HepG2 (cell line): ENCODE results near the gene LRRC73. TPM values are rescaled to one million over a fixed set of nuclear protein-coding genes. Genes with fewer than 3 reads are reported as not detected.

ENCODE experiments used
- DPF2 ChIP-seq: sonication (generic); formaldehyde crosslinking; IDR thresholded peaks from 2 replicates; pipeline ENCODE4 v1.4.0; 2020; ENCODE audit warnings: mild to moderate bottlenecking, low read depth, missing genetic modification reagents, borderline replicate concordance
- KDM1A ChIP-seq: IDR thresholded peaks from 2 replicates; pipeline ENCODE4 v1.6.1; 2016; ENCODE audit warnings: missing compliant biosample characterization
- MBD4 ChIP-seq: IDR thresholded peaks from 2 replicates; pipeline ENCODE4 v1.6.1; 2012; ENCODE audit warnings: low read length, inconsistent platforms, borderline replicate concordance
- NR2F1 ChIP-seq, 2 experiments: fragments of 450-650 bp in 1 of 2; formaldehyde crosslinking in 1 of 2; IDR thresholded peaks; 2 replicates each; pipeline versions ENCODE4 v1.5.0 to v1.6.1; 2016 to 2020; ENCODE audit warnings: mild to moderate bottlenecking in 1 of 2, missing compliant biosample characterization in 1 of 2, missing genetic modification reagents in 1 of 2, moderate library complexity in 1 of 2
- SSRP1 ChIP-seq: IDR thresholded peaks from 2 replicates; pipeline ENCODE4 v1.6.1; 2016; ENCODE audit warnings: control low read depth
- ZC3H4 ChIP-seq: sonication (generic); formaldehyde crosslinking; IDR thresholded peaks from 2 replicates; pipeline ENCODE4 v1.4.0; 2020; ENCODE audit warnings: missing genetic modification reagents, borderline replicate concordance
- ZZZ3 ChIP-seq: sonication (generic); formaldehyde crosslinking; IDR thresholded peaks from 2 replicates; pipeline ENCODE4 v1.4.0; 2020; ENCODE audit warnings: missing genetic modification reagents, mild to moderate bottlenecking, borderline replicate concordance
- polyA plus RNA-seq, 8 experiments: library from polyadenylated mRNA; depleted of rRNA in 3 of 8; stranded (reverse) in 7 of 8; unstranded in 1 of 8; fragments of >200 nt; fragmentation: Illumina TruSeq in 4 of 8; extraction: Trizol in 4 of 8; gene quantifications; 2 replicates each; pipeline versions ENCODE4 v1.2.1 to v1.2.3, GENCODE V29; 2011 to 2016; ENCODE audit warnings: low read depth in 4 of 8, missing spikeins in 1 of 8, mixed read lengths in 1 of 8; ENCODE audit not compliant: insufficient read depth in 1 of 8
- total RNA-seq, 5 experiments: library from RNA; depleted of rRNA; stranded (reverse); fragments of >200 nt; fragmentation: Illumina TruSeq; extraction: Trizol; gene quantifications; 2 replicates each; pipeline ENCODE4 v1.2.3, GENCODE V29; 2016; ENCODE audit warnings: low read depth in 1 of 5
- TF ChIP-seq, protein P1 (sequence below): fragments of 450-650 bp; IDR thresholded peaks from 2 replicates; pipeline ENCODE4 v1.6.1; 2016
- TF ChIP-seq, protein P2 (sequence below): sonication (generic); formaldehyde crosslinking; IDR thresholded peaks from 2 replicates; pipeline ENCODE4 v1.4.0; 2020; ENCODE audit warnings: missing genetic modification reagents
- TF ChIP-seq, protein P3 (sequence below): sonication (generic); formaldehyde crosslinking; IDR thresholded peaks from 2 replicates; pipeline ENCODE4 v1.4.0; 2020; ENCODE audit warnings: low read depth, mild to moderate bottlenecking, missing genetic modification reagents
- TF ChIP-seq, protein P4 (sequence below), 2 experiments: sonication (generic) in 1 of 2; formaldehyde crosslinking in 1 of 2; IDR thresholded peaks; 2 replicates each; pipeline versions ENCODE4 v1.5.1 to v1.6.1; 2011 to 2020; ENCODE audit warnings: borderline replicate concordance in 1 of 2, low read depth in 1 of 2, low read length in 1 of 2, mild to moderate bottlenecking in 1 of 2, missing genetic modification reagents in 1 of 2, moderate library complexity in 1 of 2
- TF ChIP-seq, protein P5 (sequence below): sonication (generic); formaldehyde crosslinking; IDR thresholded peaks from 2 replicates; pipeline ENCODE4 v1.4.0; 2020; ENCODE audit warnings: missing genetic modification reagents, borderline replicate concordance
- TF ChIP-seq, protein P6 (sequence below): sonication (generic); formaldehyde crosslinking; IDR thresholded peaks from 2 replicates; pipeline ENCODE4 v1.4.0; 2020; ENCODE audit warnings: low read depth, mild to moderate bottlenecking, missing genetic modification reagents
- TF ChIP-seq, protein P7 (sequence below): sonication (generic); formaldehyde crosslinking; IDR thresholded peaks from 2 replicates; pipeline ENCODE4 v1.5.0; 2020; ENCODE audit warnings: mild to moderate bottlenecking, missing genetic modification reagents

LRRC73 gene
- total and polyA plus RNA-seq, 2 of the 13 experiments (the other 11 are each of a cell fraction or from before 2014, with no cell fraction given): 0.11 to 0.12 TPM

DNA sequence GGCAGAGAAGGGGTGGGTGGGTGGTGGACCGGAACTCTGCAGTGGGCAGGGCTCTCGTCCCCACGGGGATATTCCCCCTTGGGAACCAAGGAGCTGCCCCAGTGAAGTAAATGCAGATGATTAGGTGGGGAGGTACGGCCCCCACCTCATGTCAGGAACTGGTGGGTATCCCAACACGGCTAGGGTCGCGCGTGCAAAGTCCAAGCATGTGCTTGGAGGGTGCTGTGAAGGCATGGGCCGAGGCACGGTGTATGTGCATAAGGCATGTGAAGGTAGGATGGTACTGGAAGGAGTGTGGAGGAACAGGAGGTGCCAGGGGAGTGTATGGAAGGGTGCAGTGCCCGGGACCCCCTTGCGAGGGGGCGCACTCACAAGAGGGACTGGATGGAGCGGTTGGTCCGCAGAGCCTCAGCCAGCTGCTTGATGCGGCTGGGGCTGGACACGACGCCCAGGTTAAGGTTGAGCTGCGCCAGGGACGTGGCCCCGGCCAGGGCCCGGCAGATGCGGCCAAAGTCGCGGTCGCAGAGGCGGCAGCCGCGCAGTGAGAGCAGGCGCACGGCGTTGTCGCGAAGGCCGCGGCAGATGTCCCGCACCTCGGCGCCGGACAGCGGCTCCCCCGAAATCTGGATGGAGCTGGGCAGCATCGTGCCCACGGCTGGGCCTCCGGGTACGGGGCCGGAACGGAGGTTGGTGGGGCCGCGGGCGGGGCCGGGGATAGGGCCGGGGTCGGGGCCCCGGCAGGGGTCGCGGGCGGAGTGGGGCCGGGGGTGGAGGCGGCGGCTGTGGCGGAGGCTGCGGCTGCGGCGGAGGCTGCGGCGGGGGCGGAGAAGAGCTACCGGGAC lies 783 bp downstream of the LRRC73 start (continued):
- TF ChIP-seq, protein P1, sequence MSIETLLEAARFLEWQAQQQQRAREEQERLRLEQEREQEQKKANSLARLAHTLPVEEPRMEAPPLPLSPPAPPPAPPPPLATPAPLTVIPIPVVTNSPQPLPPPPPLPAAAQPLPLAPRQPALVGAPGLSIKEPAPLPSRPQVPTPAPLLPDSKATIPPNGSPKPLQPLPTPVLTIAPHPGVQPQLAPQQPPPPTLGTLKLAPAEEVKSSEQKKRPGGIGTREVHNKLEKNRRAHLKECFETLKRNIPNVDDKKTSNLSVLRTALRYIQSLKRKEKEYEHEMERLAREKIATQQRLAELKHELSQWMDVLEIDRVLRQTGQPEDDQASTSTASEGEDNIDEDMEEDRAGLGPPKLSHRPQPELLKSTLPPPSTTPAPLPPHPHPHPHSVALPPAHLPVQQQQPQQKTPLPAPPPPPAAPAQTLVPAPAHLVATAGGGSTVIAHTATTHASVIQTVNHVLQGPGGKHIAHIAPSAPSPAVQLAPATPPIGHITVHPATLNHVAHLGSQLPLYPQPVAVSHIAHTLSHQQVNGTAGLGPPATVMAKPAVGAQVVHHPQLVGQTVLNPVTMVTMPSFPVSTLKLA: no peak
- TF ChIP-seq, protein P2, sequence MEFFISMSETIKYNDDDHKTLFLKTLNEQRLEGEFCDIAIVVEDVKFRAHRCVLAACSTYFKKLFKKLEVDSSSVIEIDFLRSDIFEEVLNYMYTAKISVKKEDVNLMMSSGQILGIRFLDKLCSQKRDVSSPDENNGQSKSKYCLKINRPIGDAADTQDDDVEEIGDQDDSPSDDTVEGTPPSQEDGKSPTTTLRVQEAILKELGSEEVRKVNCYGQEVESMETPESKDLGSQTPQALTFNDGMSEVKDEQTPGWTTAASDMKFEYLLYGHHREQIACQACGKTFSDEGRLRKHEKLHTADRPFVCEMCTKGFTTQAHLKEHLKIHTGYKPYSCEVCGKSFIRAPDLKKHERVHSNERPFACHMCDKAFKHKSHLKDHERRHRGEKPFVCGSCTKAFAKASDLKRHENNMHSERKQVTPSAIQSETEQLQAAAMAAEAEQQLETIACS (CRISPR knock-in tag): no peak
- TF ChIP-seq, protein P3, sequence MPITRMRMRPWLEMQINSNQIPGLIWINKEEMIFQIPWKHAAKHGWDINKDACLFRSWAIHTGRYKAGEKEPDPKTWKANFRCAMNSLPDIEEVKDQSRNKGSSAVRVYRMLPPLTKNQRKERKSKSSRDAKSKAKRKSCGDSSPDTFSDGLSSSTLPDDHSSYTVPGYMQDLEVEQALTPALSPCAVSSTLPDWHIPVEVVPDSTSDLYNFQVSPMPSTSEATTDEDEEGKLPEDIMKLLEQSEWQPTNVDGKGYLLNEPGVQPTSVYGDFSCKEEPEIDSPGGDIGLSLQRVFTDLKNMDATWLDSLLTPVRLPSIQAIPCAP: no peak
- no peak for TF ChIP-seq KDM1A (CRISPR knock-in tag)
- TF ChIP-seq, protein P4, sequence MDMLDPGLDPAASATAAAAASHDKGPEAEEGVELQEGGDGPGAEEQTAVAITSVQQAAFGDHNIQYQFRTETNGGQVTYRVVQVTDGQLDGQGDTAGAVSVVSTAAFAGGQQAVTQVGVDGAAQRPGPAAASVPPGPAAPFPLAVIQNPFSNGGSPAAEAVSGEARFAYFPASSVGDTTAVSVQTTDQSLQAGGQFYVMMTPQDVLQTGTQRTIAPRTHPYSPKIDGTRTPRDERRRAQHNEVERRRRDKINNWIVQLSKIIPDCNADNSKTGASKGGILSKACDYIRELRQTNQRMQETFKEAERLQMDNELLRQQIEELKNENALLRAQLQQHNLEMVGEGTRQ (IDR thresholded peaks at IDR 0.05; ENCODE audit: low read depth, low read length): no peak
- TF ChIP-seq, protein P4 (CRISPR knock-in tag; IDR thresholded peaks at IDR 0.05; ENCODE audit: borderline replicate concordance): no peak
- TF ChIP-seq NR2F1 (CRISPR knock-in tag; IDR thresholded peaks at IDR 0.05): no peak
- TF ChIP-seq DPF2 (CRISPR knock-in tag): no peak
- TF ChIP-seq, protein P5, sequence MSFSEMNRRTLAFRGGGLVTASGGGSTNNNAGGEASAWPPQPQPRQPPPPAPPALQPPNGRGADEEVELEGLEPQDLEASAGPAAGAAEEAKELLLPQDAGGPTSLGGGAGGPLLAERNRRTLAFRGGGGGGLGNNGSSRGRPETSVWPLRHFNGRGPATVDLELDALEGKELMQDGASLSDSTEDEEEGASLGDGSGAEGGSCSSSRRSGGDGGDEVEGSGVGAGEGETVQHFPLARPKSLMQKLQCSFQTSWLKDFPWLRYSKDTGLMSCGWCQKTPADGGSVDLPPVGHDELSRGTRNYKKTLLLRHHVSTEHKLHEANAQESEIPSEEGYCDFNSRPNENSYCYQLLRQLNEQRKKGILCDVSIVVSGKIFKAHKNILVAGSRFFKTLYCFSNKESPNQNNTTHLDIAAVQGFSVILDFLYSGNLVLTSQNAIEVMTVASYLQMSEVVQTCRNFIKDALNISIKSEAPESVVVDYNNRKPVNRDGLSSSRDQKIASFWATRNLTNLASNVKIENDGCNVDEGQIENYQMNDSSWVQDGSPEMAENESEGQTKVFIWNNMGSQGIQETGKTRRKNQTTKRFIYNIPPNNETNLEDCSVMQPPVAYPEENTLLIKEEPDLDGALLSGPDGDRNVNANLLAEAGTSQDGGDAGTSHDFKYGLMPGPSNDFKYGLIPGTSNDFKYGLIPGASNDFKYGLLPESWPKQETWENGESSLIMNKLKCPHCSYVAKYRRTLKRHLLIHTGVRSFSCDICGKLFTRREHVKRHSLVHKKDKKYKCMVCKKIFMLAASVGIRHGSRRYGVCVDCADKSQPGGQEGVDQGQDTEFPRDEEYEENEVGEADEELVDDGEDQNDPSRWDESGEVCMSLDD (CRISPR knock-in tag): no peak
- no peak for TF ChIP-seq SSRP1 (CRISPR knock-in tag)
- TF ChIP-seq, protein P6, sequence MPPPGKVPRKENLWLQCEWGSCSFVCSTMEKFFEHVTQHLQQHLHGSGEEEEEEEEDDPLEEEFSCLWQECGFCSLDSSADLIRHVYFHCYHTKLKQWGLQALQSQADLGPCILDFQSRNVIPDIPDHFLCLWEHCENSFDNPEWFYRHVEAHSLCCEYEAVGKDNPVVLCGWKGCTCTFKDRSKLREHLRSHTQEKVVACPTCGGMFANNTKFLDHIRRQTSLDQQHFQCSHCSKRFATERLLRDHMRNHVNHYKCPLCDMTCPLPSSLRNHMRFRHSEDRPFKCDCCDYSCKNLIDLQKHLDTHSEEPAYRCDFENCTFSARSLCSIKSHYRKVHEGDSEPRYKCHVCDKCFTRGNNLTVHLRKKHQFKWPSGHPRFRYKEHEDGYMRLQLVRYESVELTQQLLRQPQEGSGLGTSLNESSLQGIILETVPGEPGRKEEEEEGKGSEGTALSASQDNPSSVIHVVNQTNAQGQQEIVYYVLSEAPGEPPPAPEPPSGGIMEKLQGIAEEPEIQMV: no peak
- TF ChIP-seq MBD4: no peak
- TF ChIP-seq ZZZ3 (CRISPR knock-in tag): no peak
- TF ChIP-seq, protein P7, sequence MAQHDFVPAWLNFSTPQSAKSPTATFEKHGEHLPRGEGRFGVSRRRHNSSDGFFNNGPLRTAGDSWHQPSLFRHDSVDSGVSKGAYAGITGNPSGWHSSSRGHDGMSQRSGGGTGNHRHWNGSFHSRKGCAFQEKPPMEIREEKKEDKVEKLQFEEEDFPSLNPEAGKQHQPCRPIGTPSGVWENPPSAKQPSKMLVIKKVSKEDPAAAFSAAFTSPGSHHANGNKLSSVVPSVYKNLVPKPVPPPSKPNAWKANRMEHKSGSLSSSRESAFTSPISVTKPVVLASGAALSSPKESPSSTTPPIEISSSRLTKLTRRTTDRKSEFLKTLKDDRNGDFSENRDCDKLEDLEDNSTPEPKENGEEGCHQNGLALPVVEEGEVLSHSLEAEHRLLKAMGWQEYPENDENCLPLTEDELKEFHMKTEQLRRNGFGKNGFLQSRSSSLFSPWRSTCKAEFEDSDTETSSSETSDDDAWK: no peak
- TF ChIP-seq ZC3H4 (CRISPR knock-in tag): no peak
